C4-2B (cell line): ENCODE measurements around the gene G2E3.

ENCODE experiments used
- CTCF ChIP-seq: fragments of 450-650 bp; conservative IDR thresholded peaks from 2 replicates; pipeline ENCODE4 v1.5.1; 2017; ENCODE audit warnings: mild to moderate bottlenecking
- ZFX ChIP-seq: fragments of 450-650 bp; IDR thresholded peaks from 2 replicates; pipeline ENCODE4 v1.6.1; 2017

GRCh38 chr14:30527196-30527595 lies 31.8 kb upstream of the G2E3 start:
- no peak for TF ChIP-seq CTCF
- no peak for TF ChIP-seq ZFX
